Measurements from ENCODE around the gene ARID1B.

Gene ARID1B

GRCh38 chr6:157213426-157213825 lies 436.2 kb downstream of the ARID1B start:
- Histone ChIP-seq H3K27ac (no peak overlapping the region), H3K4me3 (ENCODE audit: low read depth, low read length) (no peak overlapping the region), H3K36me3 (replicated peaks) (no peaks in the 10 kb centered on the region), H3K27me3 (replicated peaks) (no peaks in the 10 kb centered on the region)
- no peak for DNase-seq
- TF ChIP-seq CTCF (IDR thresholded peaks at IDR 0.05; ENCODE audit: low read depth, low read length, missing control alignments): no peak
- in situ Hi-C loops (cut with HindIII; ENCODE audit: low pct_ligation_motif_present, low sequenced_read_pairs): no loop called here

- Histone ChIP-seq H3K27ac (no peak overlapping the region), H3K4me3 (ENCODE audit: low read depth, low read length) (no peak overlapping the region), H3K36me3 (replicated peaks) (no peaks in the 10 kb centered on the region), H3K27me3 (replicated peaks) (no peaks in the 10 kb centered on the region)
- no peak for DNase-seq
- TF ChIP-seq CTCF (IDR thresholded peaks at IDR 0.05; ENCODE audit: low read depth, low read length, missing control alignments): no peak
- in situ Hi-C loops (cut with HindIII; ENCODE audit: low pct_ligation_motif_present, low sequenced_read_pairs): no loop called here
These were observed 436.9 kb downstream of the ARID1B start for GRCh38 chr6:157213907-157214565.

GRCh38 chr6:157215717-157216116 lies 438.5 kb downstream of the ARID1B start:
- H3K36me3 ChIP-seq (replicated peaks): no peaks in the 10 kb centered on the region
- H3K27ac ChIP-seq: no peak overlapping the region
- in situ Hi-C loops (cut with HindIII; ENCODE audit: low pct_ligation_motif_present, low sequenced_read_pairs): no loop called here
- H3K4me3 ChIP-seq (ENCODE audit: low read depth, low read length): no peak overlapping the region
- no peaks in the 10 kb centered on the region for H3K27me3 ChIP-seq (replicated peaks)
- DNase-seq: no peak
- no peak for TF ChIP-seq CTCF (IDR thresholded peaks at IDR 0.05; ENCODE audit: low read depth, low read length, missing control alignments)

- in situ Hi-C loops (cut with HindIII; ENCODE audit: low pct_ligation_motif_present, low sequenced_read_pairs): no loop called here
- DNase-seq: no peak
- Histone ChIP-seq H3K4me3 (ENCODE audit: low read depth, low read length) (no peak overlapping the region), H3K36me3 (replicated peaks) (no peaks in the 10 kb centered on the region), H3K27me3 (replicated peaks) (no peaks in the 10 kb centered on the region), H3K27ac (no peak overlapping the region)
- TF ChIP-seq CTCF (IDR thresholded peaks at IDR 0.05; ENCODE audit: low read depth, low read length, missing control alignments): no peak
These were observed 439.4 kb downstream of the ARID1B start for GRCh38 chr6:157216570-157216969.

GRCh38 chr6:157217198-157217893 lies 440.2 kb downstream of the ARID1B start:
- TF ChIP-seq CTCF (IDR thresholded peaks at IDR 0.05; ENCODE audit: low read depth, low read length, missing control alignments): no peak
- in situ Hi-C loops (cut with HindIII; ENCODE audit: low pct_ligation_motif_present, low sequenced_read_pairs): no loop called here
- no peaks in the 10 kb centered on the region for H3K36me3 ChIP-seq (replicated peaks)
- no peak overlapping the region for H3K27ac ChIP-seq
- no peak overlapping the region for H3K4me3 ChIP-seq (ENCODE audit: low read depth, low read length)
- DNase-seq: no peak
- H3K27me3 ChIP-seq (replicated peaks): no peaks in the 10 kb centered on the region
